Activated CD8-positive, alpha-beta memory T cell treated with anti-CD3 and anti-CD28 coated beads for 36 hours (primary cell): ENCODE data around the gene CTBP2. TPM values are rescaled to one million over a fixed set of nuclear protein-coding genes. Genes with fewer than 3 reads are reported as not detected.

Experiments used
- CTCF ChIA-PET: fragments of 350-600 bp; sonication (Branson Sonifier 250); formaldehyde crosslinking; loops from one replicate; lab custom pipeline; 2021; ENCODE audit warnings: antibody characterized with exemption; lab: Charles Lee
- POLR2A ChIA-PET: fragments of 350-600 bp; sonication (Branson Sonifier 250); formaldehyde crosslinking; loops from one replicate; lab custom pipeline; 2021; ENCODE audit warnings: antibody characterized with exemption; lab: Charles Lee
- total RNA-seq, 2 experiments: library from RNA; stranded (reverse); gene quantifications; one replicate each; pipeline ENCODE4 v1.2.3, GENCODE V29; 2021

The CTBP2 gene
- total RNA-seq, 2 experiments from 2014 or later, result 0.99 to 1.2 TPM

GRCh38 chr10:125010362-125010761 is 150.0 kb downstream of the CTBP2 start:
- ChIA-PET POLR2A (no interaction called here), CTCF (no interaction called here)

- POLR2A ChIA-PET, result no interaction called here
These were observed 150.7 kb downstream of the CTBP2 start for GRCh38 chr10:125009661-125010161.

GRCh38 chr10:125008689-125009638 is 151.4 kb downstream of the CTBP2 start:
- CTCF ChIA-PET, result no interaction called here
- POLR2A ChIA-PET, result no interaction called here

More at GRCh38 chr10:125009661-125010161, 150.7 kb downstream of the CTBP2 start:
- CTCF ChIA-PET, result no interaction called here

DNA sequence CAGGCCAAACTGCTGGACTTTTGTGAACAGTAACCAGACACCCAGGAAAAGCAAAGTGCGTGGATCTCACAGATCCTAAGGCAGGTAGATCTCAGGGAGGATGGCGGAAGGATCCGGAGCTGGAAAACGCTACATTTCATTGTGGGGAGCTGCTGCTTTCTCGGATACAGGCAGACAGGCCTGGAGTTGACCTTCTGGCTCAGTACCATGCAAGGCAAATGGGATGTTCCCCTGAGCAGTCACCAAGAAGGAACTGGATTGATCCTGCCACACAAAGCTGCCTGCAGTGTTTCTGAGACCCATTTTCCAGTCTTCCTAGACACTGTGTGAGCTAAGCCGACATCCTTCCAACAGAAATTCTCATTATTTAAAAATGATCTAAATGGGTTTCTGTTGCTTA is 152.9 kb downstream of the CTBP2 start:
- ChIA-PET CTCF (interaction anchor here (1.1 kb wide), 1 partner anchor 40 kb away, joined by 4 read pairs; no protein-coding TSS in a partner anchor), POLR2A (no interaction called here)

DNA sequence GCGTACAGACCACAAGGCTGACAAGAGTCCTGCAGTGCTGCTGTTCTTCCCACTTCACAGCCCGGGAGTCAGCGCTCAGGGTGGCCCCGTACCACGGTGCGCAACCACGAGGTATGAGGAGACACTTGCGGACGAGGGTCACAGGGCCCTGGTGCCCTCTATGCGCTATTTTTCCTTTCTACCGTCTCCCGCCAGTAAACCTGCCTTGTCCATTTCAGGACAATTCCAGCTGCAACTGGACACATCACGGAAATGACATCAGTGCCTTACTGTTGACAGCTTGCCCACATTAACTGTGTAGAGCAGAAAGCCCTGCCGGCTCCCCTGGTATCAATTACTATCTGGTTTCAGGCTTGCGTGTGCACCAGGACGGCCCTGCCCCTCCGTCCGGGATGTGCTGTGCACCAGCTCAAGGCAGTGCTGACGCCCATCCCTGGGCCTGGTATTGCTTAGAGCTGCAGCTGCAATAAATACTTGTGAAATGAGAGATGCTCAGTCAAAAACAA is 153.4 kb downstream of the CTBP2 start:
- ChIA-PET POLR2A (no interaction called here), CTCF (no interaction called here)

DNA sequence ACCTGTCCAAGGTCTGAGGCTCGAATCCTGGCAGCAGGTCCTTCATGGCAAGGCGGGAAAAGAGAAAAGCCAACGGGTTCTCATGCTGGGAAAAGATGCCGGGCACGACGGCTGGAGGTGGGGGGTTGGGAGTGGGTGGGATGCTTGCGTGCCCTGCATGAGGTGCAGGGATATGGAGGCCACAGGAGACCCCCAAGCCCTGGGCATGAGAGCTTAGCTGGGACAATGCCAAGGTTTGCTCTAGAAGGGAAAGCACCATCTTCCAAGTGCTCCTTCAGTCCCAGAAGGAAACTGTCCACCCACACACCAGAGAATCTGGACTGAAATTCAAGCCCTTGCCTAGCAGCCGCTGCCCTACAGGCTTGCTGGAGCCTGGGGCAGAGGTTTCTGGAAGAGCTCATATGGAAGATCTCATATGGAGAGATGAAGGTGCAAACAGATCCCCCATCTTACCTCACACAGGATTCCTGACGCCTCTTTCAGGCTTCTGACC is 154.1 kb downstream of the CTBP2 start:
- POLR2A ChIA-PET, result no interaction called here
- CTCF ChIA-PET, result no interaction called here

DNA sequence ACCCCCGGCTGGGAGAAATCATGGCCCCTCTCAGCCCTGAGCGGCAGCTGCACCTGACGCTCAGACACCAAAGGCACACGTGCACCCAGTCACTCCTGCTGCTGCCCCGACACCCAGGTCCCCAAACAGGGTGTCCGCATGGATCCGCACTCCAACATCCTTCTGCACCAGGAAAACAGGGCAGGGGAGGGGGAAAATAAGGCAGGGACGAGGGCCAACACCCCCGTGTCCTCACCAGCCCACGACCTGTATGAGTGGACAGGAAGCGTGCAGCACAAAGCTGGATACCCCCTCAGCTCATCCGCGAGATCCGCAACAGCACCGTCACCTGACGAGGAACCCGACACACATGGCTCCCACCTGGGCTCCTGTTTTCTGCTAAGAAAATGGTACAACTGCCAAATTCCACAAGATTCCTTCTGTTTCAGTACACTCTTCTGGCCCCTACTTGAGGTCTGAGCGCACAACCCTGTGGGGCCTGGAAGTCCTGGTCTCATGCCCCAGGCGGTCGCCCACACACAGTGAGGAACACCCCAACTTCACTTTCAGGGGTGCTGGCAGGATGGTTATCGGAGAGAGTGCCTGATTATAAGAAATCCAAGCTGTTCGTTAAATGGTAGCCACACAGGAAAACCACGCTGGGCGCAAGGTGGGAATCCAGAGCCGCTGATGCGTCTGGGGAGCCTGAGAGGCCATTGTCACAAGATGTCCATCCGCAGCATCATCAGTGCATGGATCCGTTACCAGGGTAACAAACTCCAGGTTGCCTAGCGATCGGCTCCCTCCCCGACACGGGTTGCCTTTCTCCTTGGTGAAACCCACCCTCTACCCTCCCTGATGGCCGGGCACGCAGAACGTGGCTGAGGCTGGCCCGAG is 154.8 kb downstream of the CTBP2 start:
- ChIA-PET POLR2A (no interaction called here), CTCF (no interaction called here)

- POLR2A ChIA-PET, result no interaction called here
- CTCF ChIA-PET, result no interaction called here
These were observed 155.6 kb downstream of the CTBP2 start for GRCh38 chr10:125004571-125005311.

DNA sequence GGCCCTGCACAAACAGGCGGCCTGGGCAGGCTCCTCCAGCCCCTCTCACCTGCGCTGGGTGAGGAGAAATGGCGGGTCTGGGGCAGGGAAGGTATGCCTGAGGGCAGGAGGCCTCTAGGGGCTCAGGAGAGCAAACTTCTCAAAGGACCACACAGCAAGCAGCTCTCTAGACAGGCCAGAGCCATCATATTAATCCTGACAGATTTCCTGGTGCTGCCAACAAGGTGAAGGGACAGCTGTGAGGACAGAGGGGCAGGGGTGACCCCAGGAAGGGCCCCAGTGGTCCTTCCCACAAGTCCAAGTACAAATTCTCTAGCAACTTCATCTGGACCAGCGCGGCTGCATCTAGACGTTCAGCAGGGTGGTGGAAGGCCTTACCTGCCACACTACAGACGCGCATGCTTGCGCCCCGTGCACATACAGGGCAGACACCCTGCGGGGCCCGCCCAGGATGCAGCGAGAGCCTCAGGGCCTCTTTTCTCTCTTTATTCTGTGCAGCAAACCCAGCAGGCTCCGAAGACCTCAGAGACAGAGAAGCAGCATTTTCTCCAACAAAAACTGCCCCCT is 156.4 kb downstream of the CTBP2 start:
- CTCF ChIA-PET, result no interaction called here
- POLR2A ChIA-PET, result no interaction called here

GRCh38 chr10:125003146-125003900 is 157.0 kb downstream of the CTBP2 start:
- POLR2A ChIA-PET, result no interaction called here
- CTCF ChIA-PET, result no interaction called here

DNA sequence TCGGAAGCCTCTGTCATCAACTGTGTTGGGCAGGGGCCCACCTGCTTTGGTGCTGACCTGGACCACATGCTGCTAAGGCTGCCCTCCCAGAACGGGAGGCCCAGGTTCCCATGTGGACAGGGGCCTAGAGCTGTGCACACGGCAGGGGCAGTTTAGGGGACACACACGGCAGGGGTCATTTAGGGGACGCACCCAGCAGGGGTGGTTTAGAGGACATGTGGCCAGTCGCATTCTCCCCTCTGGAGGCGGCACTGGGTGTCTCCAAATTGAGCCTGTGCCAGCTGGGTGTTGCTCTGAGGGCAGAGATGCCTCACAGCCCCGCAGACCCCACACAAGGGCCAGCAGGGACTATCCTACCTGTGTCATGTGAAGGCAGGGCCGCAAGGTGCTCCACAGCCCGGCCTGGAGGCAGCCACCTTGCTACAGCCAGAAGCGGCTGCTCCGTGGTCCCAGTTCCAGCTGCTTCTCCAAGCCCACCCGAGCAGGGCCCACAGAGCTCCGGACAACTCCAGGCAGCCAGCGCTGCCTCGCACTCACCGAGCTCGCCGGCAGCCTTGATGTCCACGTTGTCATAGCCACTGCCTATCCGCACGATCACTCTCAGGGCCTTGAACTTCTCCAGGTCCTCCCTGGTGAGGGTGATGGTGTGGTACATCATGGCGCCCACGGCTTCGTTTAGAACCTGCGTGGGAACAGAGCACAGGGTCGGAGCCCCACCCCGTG is 157.8 kb downstream of the CTBP2 start:
- POLR2A ChIA-PET, result no interaction called here
- CTCF ChIA-PET, result no interaction called here

- ChIA-PET POLR2A (no interaction called here), CTCF (no interaction called here)
These were observed 158.3 kb downstream of the CTBP2 start for GRCh38 chr10:125002047-125002422.

DNA sequence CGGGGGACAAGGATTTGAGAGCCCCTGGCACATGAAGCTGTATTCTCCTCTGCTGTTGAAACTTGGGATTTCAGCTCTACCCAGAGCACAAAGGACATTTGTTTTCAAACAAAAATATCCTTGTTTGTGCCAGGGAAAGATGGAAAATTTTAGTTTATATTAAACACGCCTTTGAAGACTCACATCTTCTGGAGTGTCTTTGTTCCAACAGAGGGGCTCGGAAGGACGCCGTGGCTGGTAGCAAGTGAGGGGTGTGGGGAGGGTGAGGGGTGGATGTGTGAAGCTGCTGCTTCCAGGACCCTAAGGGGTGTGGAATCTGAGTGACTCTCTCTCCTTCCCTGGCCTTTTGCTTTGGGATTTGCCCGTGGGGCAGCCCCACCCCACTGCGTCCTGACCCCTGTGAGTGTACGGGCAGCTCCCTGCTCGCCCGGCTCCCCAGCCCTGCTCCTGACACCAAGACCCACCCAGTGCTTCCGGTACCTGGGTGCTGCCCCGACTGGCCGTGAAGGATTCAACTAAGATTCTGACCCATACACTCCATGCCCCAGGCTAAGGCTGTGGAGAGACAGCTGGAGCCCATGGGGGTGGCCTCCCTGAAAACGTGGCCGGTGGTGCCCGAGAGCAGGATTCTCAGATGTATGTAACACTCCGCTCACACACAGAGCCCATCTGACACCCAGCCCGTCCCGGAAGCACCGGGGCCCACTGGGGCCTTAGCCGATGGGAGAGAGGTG is 158.9 kb downstream of the CTBP2 start:
- POLR2A ChIA-PET, result no interaction called here
- CTCF ChIA-PET, result no interaction called here

GRCh38 chr10:125000366-125001312 is 159.7 kb downstream of the CTBP2 start:
- ChIA-PET CTCF (no interaction called here), POLR2A (no interaction called here)

- ChIA-PET POLR2A (no interaction called here), CTCF (no interaction called here)
These were observed 160.7 kb downstream of the CTBP2 start for GRCh38 chr10:124999433-125000365.
